ENCODE results near the gene RFX2.

DNA sequence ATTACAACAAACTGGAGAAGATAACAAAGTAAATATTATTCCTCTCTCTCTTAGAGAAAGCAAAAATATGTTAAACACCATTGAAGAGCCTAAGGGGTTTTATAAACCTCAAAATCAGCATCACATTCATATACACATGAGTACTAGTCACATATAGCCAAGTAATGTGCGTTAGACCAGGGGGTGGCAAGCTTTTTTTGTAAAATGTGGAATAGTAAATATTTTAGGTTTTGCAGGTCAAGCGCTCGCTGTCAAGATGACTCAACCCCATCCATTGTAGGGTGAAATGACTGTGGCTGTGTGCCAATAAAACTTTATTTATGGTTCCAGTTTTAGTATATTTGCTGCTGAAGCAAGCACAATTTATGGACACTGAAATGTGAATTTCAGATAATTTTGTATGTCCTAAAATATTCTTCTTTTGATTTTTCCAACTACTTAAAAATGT, 21.7 kb downstream of the RFX2 start:
- TF ChIP-seq, protein P1, sequence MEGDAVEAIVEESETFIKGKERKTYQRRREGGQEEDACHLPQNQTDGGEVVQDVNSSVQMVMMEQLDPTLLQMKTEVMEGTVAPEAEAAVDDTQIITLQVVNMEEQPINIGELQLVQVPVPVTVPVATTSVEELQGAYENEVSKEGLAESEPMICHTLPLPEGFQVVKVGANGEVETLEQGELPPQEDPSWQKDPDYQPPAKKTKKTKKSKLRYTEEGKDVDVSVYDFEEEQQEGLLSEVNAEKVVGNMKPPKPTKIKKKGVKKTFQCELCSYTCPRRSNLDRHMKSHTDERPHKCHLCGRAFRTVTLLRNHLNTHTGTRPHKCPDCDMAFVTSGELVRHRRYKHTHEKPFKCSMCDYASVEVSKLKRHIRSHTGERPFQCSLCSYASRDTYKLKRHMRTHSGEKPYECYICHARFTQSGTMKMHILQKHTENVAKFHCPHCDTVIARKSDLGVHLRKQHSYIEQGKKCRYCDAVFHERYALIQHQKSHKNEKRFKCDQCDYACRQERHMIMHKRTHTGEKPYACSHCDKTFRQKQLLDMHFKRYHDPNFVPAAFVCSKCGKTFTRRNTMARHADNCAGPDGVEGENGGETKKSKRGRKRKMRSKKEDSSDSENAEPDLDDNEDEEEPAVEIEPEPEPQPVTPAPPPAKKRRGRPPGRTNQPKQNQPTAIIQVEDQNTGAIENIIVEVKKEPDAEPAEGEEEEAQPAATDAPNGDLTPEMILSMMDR (IDR thresholded peaks at IDR 0.05; ENCODE audit: insufficient read depth, low read length) = no peak
- no peak for TF ChIP-seq GABPA (IDR thresholded peaks at IDR 0.05; ENCODE audit: low read depth)
- TF ChIP-seq, protein P2, sequence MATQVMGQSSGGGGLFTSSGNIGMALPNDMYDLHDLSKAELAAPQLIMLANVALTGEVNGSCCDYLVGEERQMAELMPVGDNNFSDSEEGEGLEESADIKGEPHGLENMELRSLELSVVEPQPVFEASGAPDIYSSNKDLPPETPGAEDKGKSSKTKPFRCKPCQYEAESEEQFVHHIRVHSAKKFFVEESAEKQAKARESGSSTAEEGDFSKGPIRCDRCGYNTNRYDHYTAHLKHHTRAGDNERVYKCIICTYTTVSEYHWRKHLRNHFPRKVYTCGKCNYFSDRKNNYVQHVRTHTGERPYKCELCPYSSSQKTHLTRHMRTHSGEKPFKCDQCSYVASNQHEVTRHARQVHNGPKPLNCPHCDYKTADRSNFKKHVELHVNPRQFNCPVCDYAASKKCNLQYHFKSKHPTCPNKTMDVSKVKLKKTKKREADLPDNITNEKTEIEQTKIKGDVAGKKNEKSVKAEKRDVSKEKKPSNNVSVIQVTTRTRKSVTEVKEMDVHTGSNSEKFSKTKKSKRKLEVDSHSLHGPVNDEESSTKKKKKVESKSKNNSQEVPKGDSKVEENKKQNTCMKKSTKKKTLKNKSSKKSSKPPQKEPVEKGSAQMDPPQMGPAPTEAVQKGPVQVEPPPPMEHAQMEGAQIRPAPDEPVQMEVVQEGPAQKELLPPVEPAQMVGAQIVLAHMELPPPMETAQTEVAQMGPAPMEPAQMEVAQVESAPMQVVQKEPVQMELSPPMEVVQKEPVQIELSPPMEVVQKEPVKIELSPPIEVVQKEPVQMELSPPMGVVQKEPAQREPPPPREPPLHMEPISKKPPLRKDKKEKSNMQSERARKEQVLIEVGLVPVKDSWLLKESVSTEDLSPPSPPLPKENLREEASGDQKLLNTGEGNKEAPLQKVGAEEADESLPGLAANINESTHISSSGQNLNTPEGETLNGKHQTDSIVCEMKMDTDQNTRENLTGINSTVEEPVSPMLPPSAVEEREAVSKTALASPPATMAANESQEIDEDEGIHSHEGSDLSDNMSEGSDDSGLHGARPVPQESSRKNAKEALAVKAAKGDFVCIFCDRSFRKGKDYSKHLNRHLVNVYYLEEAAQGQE (IDR thresholded peaks at IDR 0.05; ENCODE audit: insufficient replicate concordance, low read depth) = no peak
- no peak for TF ChIP-seq POLR2AphosphoS5 (IDR thresholded peaks at IDR 0.05; ENCODE audit: low read depth)
- TF ChIP-seq SPI1 (IDR thresholded peaks at IDR 0.05; ENCODE audit: borderline replicate concordance, low read depth) = no peak
